ENCODE results near the gene SLC4A9.

SLC4A9 gene

DNA sequence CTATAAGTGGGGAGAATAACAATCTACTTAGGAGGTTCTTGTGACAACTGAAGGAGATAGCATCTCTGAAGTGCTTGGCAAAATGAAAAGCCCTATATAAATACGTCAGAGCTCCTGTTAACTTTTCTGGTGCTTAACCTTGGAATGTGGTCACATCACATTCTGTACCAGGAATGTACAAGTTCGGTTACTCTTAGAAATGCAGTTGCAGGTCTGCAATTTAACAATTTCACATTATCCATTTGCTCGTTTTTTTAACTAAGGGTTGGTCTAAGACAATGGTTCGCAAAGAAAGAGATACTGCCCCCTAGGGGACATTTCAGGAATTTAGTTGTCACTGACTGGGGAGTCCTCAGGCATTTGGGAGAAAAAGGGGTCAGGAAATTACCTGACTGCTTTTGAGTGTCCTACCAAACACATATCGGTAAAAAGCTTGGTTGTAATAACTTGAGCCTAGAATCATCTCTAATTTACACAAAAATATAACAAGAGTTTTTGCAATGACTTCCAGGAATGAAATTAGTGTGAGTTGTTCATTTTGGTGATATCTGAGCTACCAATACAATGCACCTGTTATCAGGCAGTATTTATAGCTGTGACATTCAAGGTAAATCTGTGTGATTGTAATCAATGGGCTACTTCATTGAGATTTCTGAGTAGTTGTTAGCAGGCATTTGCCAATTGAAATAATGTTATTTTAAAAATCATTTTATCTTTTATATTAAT is 8.2 kb upstream of the SLC4A9 start:
- no peak overlapping the region for H3K27ac ChIP-seq (ENCODE audit: poor library complexity, severe bottlenecking)
- DNase-seq (ENCODE audit: low spot score) = no peak
- no peaks in the 10 kb centered on the region for H3K9me3 ChIP-seq (ENCODE audit: severe bottlenecking)
- no peaks in the 10 kb centered on the region for H3K27me3 ChIP-seq (ENCODE audit: insufficient read depth, poor library complexity, severe bottlenecking)
- peak; percentile 42 for ATAC-seq (ENCODE audit: low read depth)
- H3K36me3 ChIP-seq (ENCODE audit: low read depth) = no peaks in the 10 kb centered on the region
- H3K4me1 ChIP-seq (ENCODE audit: insufficient read depth, poor library complexity, severe bottlenecking) = peaks cover 27% of the 10 kb centered on the region
- no peak overlapping the region for H3K4me3 ChIP-seq (ENCODE audit: severe bottlenecking)
- TF ChIP-seq CTCF (IDR thresholded peaks at IDR 0.05; ENCODE audit: poor library complexity, severe bottlenecking) = peak; percentile 97

DNA sequence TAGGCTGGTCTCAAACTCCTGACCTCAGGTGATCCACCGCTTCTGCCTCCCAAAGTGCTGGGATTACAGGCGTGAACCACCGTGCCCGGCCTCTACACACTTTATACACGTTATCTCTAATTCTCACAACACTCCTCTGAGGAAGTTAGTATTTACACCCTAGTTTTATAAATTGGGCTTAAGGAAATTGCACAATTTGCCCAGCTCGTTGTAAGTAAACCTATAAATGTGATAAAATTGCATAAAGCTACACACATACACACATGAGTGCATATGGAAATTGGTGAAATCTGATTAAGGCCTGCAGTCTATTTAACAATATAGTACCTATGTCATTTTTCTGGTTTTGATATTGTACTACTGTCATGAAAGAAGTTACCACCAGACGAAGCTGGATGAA is 4.4 kb upstream of the SLC4A9 start:
- TF ChIP-seq CTCF (IDR thresholded peaks at IDR 0.05; ENCODE audit: poor library complexity, severe bottlenecking) = no peak
- H3K36me3 ChIP-seq (ENCODE audit: low read depth) = no peaks in the 10 kb centered on the region

GRCh38 chr5:140356853-140357725 is 2.9 kb upstream of the SLC4A9 start:
- DNase-seq (ENCODE audit: low spot score) (no peak), ATAC-seq (ENCODE audit: low read depth) (no peak)
- Histone ChIP-seq H3K4me1 (ENCODE audit: insufficient read depth, poor library complexity, severe bottlenecking) (no peaks in the 10 kb centered on the region), H3K4me3 (ENCODE audit: severe bottlenecking) (no peak overlapping the region), H3K9me3 (ENCODE audit: severe bottlenecking) (no peaks in the 10 kb centered on the region), H3K36me3 (ENCODE audit: low read depth) (no peaks in the 10 kb centered on the region), H3K27me3 (ENCODE audit: insufficient read depth, poor library complexity, severe bottlenecking) (no peaks in the 10 kb centered on the region), H3K27ac (ENCODE audit: poor library complexity, severe bottlenecking) (no peak overlapping the region)
- TF ChIP-seq CTCF (IDR thresholded peaks at IDR 0.05; ENCODE audit: poor library complexity, severe bottlenecking) = no peak

More for the DNA sequence above, 4.4 kb upstream of the SLC4A9 start:
- no peaks in the 10 kb centered on the region for H3K9me3 ChIP-seq (ENCODE audit: severe bottlenecking)
- H3K4me3 ChIP-seq (ENCODE audit: severe bottlenecking) = no peak overlapping the region
- no peaks in the 10 kb centered on the region for H3K27me3 ChIP-seq (ENCODE audit: insufficient read depth, poor library complexity, severe bottlenecking)
- no peak for DNase-seq (ENCODE audit: low spot score)
- H3K4me1 ChIP-seq (ENCODE audit: insufficient read depth, poor library complexity, severe bottlenecking) = no peaks in the 10 kb centered on the region
- ATAC-seq (ENCODE audit: low read depth) = no peak
- H3K27ac ChIP-seq (ENCODE audit: poor library complexity, severe bottlenecking) = no peak overlapping the region

DNA sequence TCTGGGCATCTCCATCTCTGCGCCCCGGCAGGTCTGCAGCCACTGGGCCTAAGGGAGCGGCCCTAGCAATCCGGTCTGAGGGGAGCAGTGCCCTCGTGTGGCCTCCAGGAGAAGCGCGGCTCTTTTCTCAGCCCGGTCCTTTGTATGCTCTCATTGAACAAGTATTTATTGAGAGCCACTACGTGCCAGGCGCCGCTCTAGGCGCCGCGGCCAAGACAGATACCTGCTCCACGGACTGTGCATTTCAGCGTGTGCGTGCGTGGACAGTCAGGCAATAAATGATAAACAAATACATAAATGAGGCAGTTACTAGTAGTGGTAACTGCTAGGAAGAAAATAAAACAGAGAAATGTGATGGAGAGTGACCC is 2.3 kb upstream of the SLC4A9 start:
- Histone ChIP-seq H3K27me3 (ENCODE audit: insufficient read depth, poor library complexity, severe bottlenecking) (no peaks in the 10 kb centered on the region), H3K36me3 (ENCODE audit: low read depth) (no peaks in the 10 kb centered on the region), H3K9me3 (ENCODE audit: severe bottlenecking) (no peaks in the 10 kb centered on the region), H3K4me3 (ENCODE audit: severe bottlenecking) (no peak overlapping the region), H3K27ac (ENCODE audit: poor library complexity, severe bottlenecking) (no peak overlapping the region), H3K4me1 (ENCODE audit: insufficient read depth, poor library complexity, severe bottlenecking) (no peaks in the 10 kb centered on the region)
- peak; percentile 98 for TF ChIP-seq CTCF (IDR thresholded peaks at IDR 0.05; ENCODE audit: poor library complexity, severe bottlenecking)
- ATAC-seq (ENCODE audit: low read depth) = peak; percentile 93
- no peak for DNase-seq (ENCODE audit: low spot score)
